ENCODE results near the gene GALK2. TPM values are rescaled to one million over a fixed set of nuclear protein-coding genes. Genes with fewer than 3 reads are reported as not detected.

Gene GALK2
- total RNA-seq, 1 experiment from 2014 or later, result 13.7 TPM

DNA sequence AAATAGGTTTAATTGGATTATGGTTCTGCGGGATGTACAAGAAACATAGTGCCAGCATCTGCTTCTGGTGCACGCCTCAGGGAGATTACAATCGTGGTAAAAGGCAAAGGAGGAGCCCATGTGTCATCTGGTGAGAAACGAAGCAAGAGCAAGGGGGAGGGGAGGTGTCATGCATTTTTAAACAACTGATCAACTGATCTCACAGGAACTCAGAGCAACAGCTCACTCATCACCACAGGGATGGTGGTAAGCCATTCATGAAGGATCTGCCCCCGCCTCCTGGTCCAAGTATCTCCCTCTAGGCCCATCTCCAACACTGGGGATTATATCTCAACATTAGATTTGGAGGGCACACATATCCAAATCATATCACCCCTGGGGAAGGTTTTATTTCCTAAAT lies 210.9 kb downstream of the GALK2 start:
- TF ChIP-seq CTCF (conservative IDR thresholded peaks at IDR 0.05), result no peak
- Histone ChIP-seq H3K14ac (ENCODE audit: insufficient read depth, low read length) (no peak overlapping the region), H4K20me1 (ENCODE audit: control insufficient read depth, insufficient read depth, insufficient read length) (no peaks in the 10 kb centered on the region), H3K9me3 (ENCODE audit: control insufficient read depth, low read depth, low read length) (no peaks in the 10 kb centered on the region), H3K4ac (ENCODE audit: low read depth, low read length) (no peak overlapping the region), H3K4me2 (ENCODE audit: insufficient read depth, insufficient read length, low read length) (no peak overlapping the region), H2BK20ac (ENCODE audit: low read depth, low read length, poor library complexity, severe bottlenecking) (no peak overlapping the region), H2BK12ac (ENCODE audit: insufficient read length, low read depth, low read length) (no peak overlapping the region), H3K23me2 (ENCODE audit: insufficient read length, low read depth, low read length, poor library complexity, severe bottlenecking) (no peaks in the 10 kb centered on the region), H3K56ac (ENCODE audit: insufficient read length, low read depth, low read length) (no peak overlapping the region), H3K23ac (ENCODE audit: insufficient read length, low read depth, low read length) (no peak overlapping the region), H2BK5ac (ENCODE audit: insufficient read length, low read length) (no peak overlapping the region), H3K79me1 (ENCODE audit: insufficient read depth, low read depth, low read length, poor library complexity, severe bottlenecking) (no peaks in the 10 kb centered on the region), H3K18ac (ENCODE audit: insufficient read length, low read depth, low read length) (no peak overlapping the region), H2AK5ac (ENCODE audit: insufficient read length, low read length) (no peak overlapping the region), H4K8ac (replicated peaks; ENCODE audit: insufficient read length, low read depth, low read length) (no peak overlapping the region), H3K9ac (ENCODE audit: extremely low read depth, insufficient read length, low read length) (no peak overlapping the region), H3K4me1 (ENCODE audit: insufficient read depth, low read length) (peaks cover 4% of the 10 kb centered on the region; the same call in 1 of the 2 replicates), H3T11ph (ENCODE audit: low read length) (no peak overlapping the region), H2BK120ac (ENCODE audit: low read depth, low read length, poor library complexity, severe bottlenecking) (no peak overlapping the region), H3K27me3 (ENCODE audit: insufficient read depth, low read length) (no peaks in the 10 kb centered on the region), H4K91ac (ENCODE audit: insufficient read length, low read depth, low read length) (no peak overlapping the region), H2BK15ac (ENCODE audit: low read depth, low read length) (no peak overlapping the region), H2AFZ (ENCODE audit: low read length) (no peak overlapping the region), H3K27ac (ENCODE audit: insufficient read length, low read depth, low read length) (no peak overlapping the region), H3K79me2 (ENCODE audit: insufficient read depth, low read length) (no peaks in the 10 kb centered on the region), H4K5ac (ENCODE audit: insufficient read length, low read depth, low read length) (no peak overlapping the region)
- Mint-ChIP-seq H3K36me3 (ENCODE audit: insufficient read depth in 1 of 3, low read depth in 3 of 3) (no peaks in the 10 kb centered on the region), H3K4me3 (no peak overlapping the region), H3K4me1 (peaks cover 28 to 31% of the 10 kb centered on the region in 2 experiments), H3K27me3 (ENCODE audit: low read depth) (no peaks in the 10 kb centered on the region), H3K27ac (peak overlapping the region in 1 of 3 experiments; percentile 75; a peak in 2 of 7 replicates), H3K9me3 (no peaks in the 10 kb centered on the region)
- peak; percentile 31 for DNase-seq
- WGBS (ENCODE audit: extremely low coverage, insufficient read length, low lambda C conversion rate), result no CpG with 5 or more reads among the region's 5 CpGs

Small RNA genes lying within 50 kb of the gene (microRNA-seq; reads per million reads assigned to microRNA genes)
- not detected for gene MIR4716 (ENCODE audit: borderline microRNAs expressed)

Other genes with a start within 250 kb of the GALK2 start
- 0.26 and 0.55 TPM in 2 replicates for gene SHC4, start 206.3 kb upstream of the GALK2 start, total RNA-seq (2021)
- gene SECISBP2L, start 123.8 kb upstream of the GALK2 start, total RNA-seq (2021), result 23.6 and 24.7 TPM in 2 replicates
- gene COPS2, start 14.6 kb upstream of the GALK2 start, total RNA-seq (2021), result 88.3 and 89.5 TPM in 2 replicates